Activated CD8-positive, alpha-beta memory T cell treated with anti-CD3 and anti-CD28 coated beads, Interleukin-2, amount 50 U/mL, for 48 hours (primary cell): ENCODE measurements around the gene SP8.

Source experiments
- DNase-seq: peaks from one replicate; pipeline ENCODE4 v3.0.0-alpha.2; 2020

Gene SP8

DNA sequence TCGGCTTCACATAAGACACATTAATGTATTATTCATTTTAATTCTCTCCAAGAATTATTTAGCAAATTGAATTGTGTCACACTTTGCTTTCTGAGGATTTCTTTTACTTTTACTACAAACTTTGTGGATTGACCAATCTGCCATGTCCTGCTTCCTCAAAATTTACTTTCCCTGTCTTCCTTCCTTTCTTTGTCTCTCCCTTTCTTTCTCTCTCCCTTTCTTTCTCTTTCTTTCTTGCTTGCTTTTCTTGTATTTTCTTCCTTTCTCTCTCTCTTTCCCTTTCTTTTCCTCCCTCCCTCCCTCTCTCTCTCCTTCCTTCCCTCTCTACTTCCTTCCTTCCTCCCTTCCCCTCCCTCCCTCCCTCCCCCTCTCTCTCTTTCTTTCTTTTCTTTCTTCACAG lies 37.8 kb downstream of the SP8 start:
- no peak for DNase-seq

GRCh38 chr7:20747001-20747400 lies 39.7 kb downstream of the SP8 start:
- DNase-seq, result no peak

DNA sequence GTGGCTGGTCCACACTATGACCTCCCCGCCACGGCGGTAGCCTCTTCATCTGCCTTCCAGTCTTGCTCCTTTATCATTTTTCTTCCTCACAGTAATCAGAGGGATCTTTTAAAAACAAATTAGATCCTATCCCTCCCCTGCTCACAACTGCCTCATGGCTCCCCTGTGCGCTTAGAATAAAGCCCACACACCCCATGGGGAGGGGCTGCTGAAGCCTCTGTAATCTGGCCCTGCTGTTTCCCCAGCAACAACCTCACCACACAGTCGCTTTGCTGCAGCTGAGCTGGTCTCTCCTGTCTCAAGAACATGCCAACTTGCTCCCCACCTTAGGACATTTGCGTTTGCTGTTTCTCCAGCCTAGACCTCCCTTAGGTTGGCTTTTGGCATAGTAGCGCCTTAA lies 41.0 kb downstream of the SP8 start:
- DNase-seq, result no peak

DNA sequence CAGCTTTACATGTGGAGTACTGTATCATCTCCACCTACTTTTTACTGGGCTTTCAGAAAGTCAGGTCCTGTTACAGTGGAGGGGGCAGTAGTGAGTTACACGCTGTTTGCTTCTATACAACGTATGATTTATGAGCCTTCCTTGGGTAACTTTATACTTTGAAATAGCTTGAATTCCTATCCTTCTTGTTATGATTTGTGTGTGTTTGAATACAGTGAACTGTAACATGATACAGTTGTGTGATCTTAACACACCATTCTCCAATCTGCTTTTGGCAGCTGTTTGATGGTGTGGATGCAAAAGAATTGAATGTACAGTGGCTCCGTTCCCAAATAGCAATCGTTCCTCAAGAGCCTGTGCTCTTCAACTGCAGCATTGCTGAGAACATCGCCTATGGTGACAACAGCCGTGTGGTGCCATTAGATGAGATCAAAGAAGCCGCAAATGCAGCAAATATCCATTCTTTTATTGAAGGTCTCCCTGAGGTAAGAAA lies 41.7 kb downstream of the SP8 start:
- DNase-seq, result no peak

GRCh38 chr7:20742913-20743312 lies 43.8 kb downstream of the SP8 start:
- DNase-seq, result no peak

DNA sequence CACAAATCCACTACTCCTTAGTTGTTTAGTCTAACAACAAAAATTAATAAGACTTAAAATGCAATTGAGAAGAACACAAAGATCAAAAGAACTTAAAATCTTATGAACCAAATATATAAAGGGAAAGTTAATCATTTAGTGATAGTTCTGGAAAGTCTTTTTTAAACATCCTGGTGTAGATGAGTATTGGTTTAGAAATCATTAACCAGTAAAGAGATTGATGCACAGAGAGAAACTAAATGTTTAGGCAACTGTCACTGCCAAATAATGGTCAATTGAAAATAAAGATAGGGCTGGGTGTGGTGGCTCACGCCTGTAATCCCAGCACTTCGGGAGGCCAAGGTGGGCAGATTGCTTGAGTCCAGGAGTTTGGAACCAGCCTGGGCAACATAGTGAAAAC lies 44.9 kb downstream of the SP8 start:
- no peak for DNase-seq

GRCh38 chr7:20738518-20739481 lies 47.9 kb downstream of the SP8 start:
- no peak for DNase-seq

- no peak for DNase-seq
Observed at GRCh38 chr7:20737840-20738448, 48.7 kb downstream of the SP8 start.

GRCh38 chr7:20735346-20736065 lies 51.2 kb downstream of the SP8 start:
- DNase-seq, result no peak
